HepG2 (cell line): Measurements from ENCODE around the gene INAFM2. TPM values are rescaled to one million over a fixed set of nuclear protein-coding genes. Genes with fewer than 3 reads are reported as not detected.

Experiments
- ATAC-seq: fragments of 200-7000 bp; cut with Tn5 transposase; 3 replicates; pipeline ENCODE4 v1.9.1; 2020; ENCODE audit warnings: mild to moderate bottlenecking, moderate library complexity
- BruUV-seq: library from RNA; stranded (reverse); fragments of 400-500 nt; replicated peaks from 2 replicates; lab custom pipeline; 2021; lab: Mats Ljungman, UMichigan
- CTCF ChIA-PET: fragments of 300-600 bp; formaldehyde crosslinking; extraction: SDS; loops from one replicate; lab custom pipeline; 2021; ENCODE audit warnings: low total read pairs, inconsistent platforms, low intra/inter-chr PET ratio; lab: Yijun Ruan, JAX
- POLR2A ChIA-PET: fragments of 350-600 bp; sonication (Branson Sonifier 250); formaldehyde crosslinking; loops from one replicate; lab custom pipeline; 2020; ENCODE audit warnings: antibody characterized with exemption, inconsistent platforms; lab: Yijun Ruan, JAX
- DNase-seq: peaks from one replicate; pipeline ENCODE4 v3.0.0-alpha.2; 2015; ENCODE audit warnings: low spot score
- FAIRE-seq: peaks from 3 replicates; lab custom pipeline; 2011; peaks lifted over from hg19 to GRCh38; lab: Jason Lieb, UNC
- H2AFZ ChIP-seq: one replicate; pipeline ENCODE4 v1.6.1; 2011; ENCODE audit warnings: low read length, inconsistent platforms
- H3K27ac ChIP-seq: fragments of 300-600 bp; 3 replicates; pipeline ENCODE4 v1.8.0; 2011; ENCODE audit warnings: mixed run types, mild to moderate bottlenecking, mixed read lengths, low read length, inconsistent platforms; ENCODE audit not compliant: insufficient read depth; ENCODE audit errors: extremely low read length
- H3K27me3 ChIP-seq, 2 experiments: fragments of 200-600 bp in 1 of 2; 2 replicates in 1 of 2; 3 replicates in 1 of 2; pipeline versions ENCODE4 v1.6.0 to v1.8.0; 2011; ENCODE audit warnings: low read length in 2 of 2, mild to moderate bottlenecking in 2 of 2, moderate library complexity in 2 of 2, inconsistent platforms in 1 of 2; ENCODE audit not compliant: insufficient read depth in 2 of 2, control insufficient read depth in 1 of 2
- H3K36me3 ChIP-seq, 2 experiments: fragments of 200-600 bp in 1 of 2; replicated peaks in 1 of 2; 2 replicates in 1 of 2; 3 replicates in 1 of 2; pipeline versions ENCODE4 v1.5.1 to v1.8.0; 2011; ENCODE audit warnings: low read length in 2 of 2, inconsistent platforms in 1 of 2; ENCODE audit not compliant: insufficient read depth in 2 of 2, control insufficient read depth in 1 of 2
- H3K4me1 ChIP-seq: 2 replicates; pipeline ENCODE4 v1.5.1; 2012; ENCODE audit warnings: low read length, inconsistent platforms; ENCODE audit not compliant: insufficient read depth
- H3K4me2 ChIP-seq: 2 replicates; pipeline ENCODE4 v1.6.0; 2011; ENCODE audit warnings: low read depth, low read length, inconsistent platforms
- H3K4me3 ChIP-seq, 3 experiments: fragments of 200-600 bp in 1 of 3; sonication (generic), shearing (Covaris generic) in 1 of 3; replicated peaks in 1 of 3; 2 replicates each; pipeline ENCODE4 v1.5.1; 2011 to 2016; ENCODE audit warnings: low read length in 3 of 3, inconsistent platforms in 2 of 3, low read depth in 2 of 3, mild to moderate bottlenecking in 2 of 3, control low read depth in 1 of 3, mixed read lengths in 1 of 3; ENCODE audit not compliant: insufficient read depth in 1 of 3
- H3K79me2 ChIP-seq: one replicate; pipeline ENCODE4 v1.6.1; 2011; ENCODE audit warnings: low read length, inconsistent platforms; ENCODE audit not compliant: insufficient read depth
- H3K9ac ChIP-seq: 2 replicates; pipeline ENCODE4 v1.6.0; 2011; ENCODE audit warnings: mild to moderate bottlenecking, low read depth, low read length, inconsistent platforms; ENCODE audit not compliant: insufficient read depth
- H3K9me3 ChIP-seq: 2 replicates; pipeline ENCODE4 v1.5.1; 2012; ENCODE audit warnings: mild to moderate bottlenecking, low read length
- H4K20me1 ChIP-seq: 2 replicates; pipeline ENCODE4 v1.6.0; 2011; ENCODE audit warnings: inconsistent platforms, mild to moderate bottlenecking, low read length, moderate library complexity; ENCODE audit not compliant: insufficient read depth
- POLR2AphosphoS5 ChIP-seq: IDR thresholded peaks from 2 replicates; pipeline ENCODE4 v1.6.1; 2012; ENCODE audit warnings: low read depth, low read length
- SATB2 ChIP-seq: sonication (generic); formaldehyde crosslinking; IDR thresholded peaks from 2 replicates; pipeline ENCODE4 v1.5.0; 2020; ENCODE audit warnings: missing genetic modification reagents
- ZNF530 ChIP-seq: sonication (generic); formaldehyde crosslinking; IDR thresholded peaks from 2 replicates; pipeline ENCODE4 v1.5.0; 2020; ENCODE audit warnings: low read depth, mild to moderate bottlenecking, missing genetic modification reagents
- ZNF569 ChIP-seq: sonication (generic); formaldehyde crosslinking; IDR thresholded peaks from 2 replicates; pipeline ENCODE4 v1.5.0; 2020; ENCODE audit warnings: mild to moderate bottlenecking, missing genetic modification reagents, moderate library complexity, borderline replicate concordance
- ZNF615 ChIP-seq: sonication (generic); formaldehyde crosslinking; IDR thresholded peaks from 2 replicates; pipeline ENCODE4 v1.5.0; 2020; ENCODE audit warnings: mild to moderate bottlenecking, missing genetic modification reagents, borderline replicate concordance
- WGBS: methylation state at CpG from one replicate; pipeline ENCODE4 v1.1.6; 2017; ENCODE audit warnings: low lambda C conversion rate; 5-methylcytosine and 5-hydroxymethylcytosine counted together
- in situ Hi-C: cut with HindIII; loops from 2 replicates; pipeline ENCODE4 v1.10.0; 2017; ENCODE audit warnings: low pct_unique_long_range_greater_than_20kb; ENCODE audit not compliant: extremely low pct_ligation_motif_present
- intact Hi-C: fragments of 100-400 bp; cut with micrococcal nuclease; formaldehyde crosslinking; loops from one replicate; pipeline ENCODE4 v1.10.0; 2022; ENCODE audit not compliant: unreplicated experiment
- polyA plus RNA-seq, 8 experiments: library from polyadenylated mRNA; depleted of rRNA in 3 of 8; stranded (reverse) in 7 of 8; unstranded in 1 of 8; fragments of >200 nt; fragmentation: Illumina TruSeq in 4 of 8; extraction: Trizol in 4 of 8; gene quantifications; 2 replicates each; pipeline versions ENCODE4 v1.2.1 to v1.2.3, GENCODE V29; 2011 to 2016; ENCODE audit warnings: low read depth in 4 of 8, missing spikeins in 1 of 8, mixed read lengths in 1 of 8; ENCODE audit not compliant: insufficient read depth in 1 of 8
- total RNA-seq, 5 experiments: library from RNA; depleted of rRNA; stranded (reverse); fragments of >200 nt; fragmentation: Illumina TruSeq; extraction: Trizol; gene quantifications; 2 replicates each; pipeline ENCODE4 v1.2.3, GENCODE V29; 2016; ENCODE audit warnings: low read depth in 1 of 5
- TF ChIP-seq, protein P1 (sequence below): sonication (generic); formaldehyde crosslinking; IDR thresholded peaks from 2 replicates; pipeline ENCODE4 v1.4.0; 2020; ENCODE audit warnings: mild to moderate bottlenecking, low read depth, missing genetic modification reagents
- TF ChIP-seq, protein P2 (sequence below): sonication (generic); formaldehyde crosslinking; IDR thresholded peaks from 2 replicates; pipeline ENCODE4 v1.4.0; 2020; ENCODE audit warnings: missing genetic modification reagents, borderline replicate concordance
- TF ChIP-seq, protein P3 (sequence below): sonication (generic); formaldehyde crosslinking; conservative IDR thresholded peaks from 2 replicates; pipeline ENCODE4 v1.8.0; 2022; ENCODE audit warnings: low read depth, missing genetic modification reagents
- TF ChIP-seq, protein P4 (sequence below): sonication (generic); formaldehyde crosslinking; IDR thresholded peaks from 2 replicates; pipeline ENCODE4 v1.4.0; 2020; ENCODE audit warnings: mild to moderate bottlenecking, low read depth, missing genetic modification reagents

The INAFM2 gene
- total and polyA plus RNA-seq, 2 of the 13 experiments (the other 11 are each of a cell fraction or from before 2014, with no cell fraction given), result 5.5 to 6.5 TPM

DNA sequence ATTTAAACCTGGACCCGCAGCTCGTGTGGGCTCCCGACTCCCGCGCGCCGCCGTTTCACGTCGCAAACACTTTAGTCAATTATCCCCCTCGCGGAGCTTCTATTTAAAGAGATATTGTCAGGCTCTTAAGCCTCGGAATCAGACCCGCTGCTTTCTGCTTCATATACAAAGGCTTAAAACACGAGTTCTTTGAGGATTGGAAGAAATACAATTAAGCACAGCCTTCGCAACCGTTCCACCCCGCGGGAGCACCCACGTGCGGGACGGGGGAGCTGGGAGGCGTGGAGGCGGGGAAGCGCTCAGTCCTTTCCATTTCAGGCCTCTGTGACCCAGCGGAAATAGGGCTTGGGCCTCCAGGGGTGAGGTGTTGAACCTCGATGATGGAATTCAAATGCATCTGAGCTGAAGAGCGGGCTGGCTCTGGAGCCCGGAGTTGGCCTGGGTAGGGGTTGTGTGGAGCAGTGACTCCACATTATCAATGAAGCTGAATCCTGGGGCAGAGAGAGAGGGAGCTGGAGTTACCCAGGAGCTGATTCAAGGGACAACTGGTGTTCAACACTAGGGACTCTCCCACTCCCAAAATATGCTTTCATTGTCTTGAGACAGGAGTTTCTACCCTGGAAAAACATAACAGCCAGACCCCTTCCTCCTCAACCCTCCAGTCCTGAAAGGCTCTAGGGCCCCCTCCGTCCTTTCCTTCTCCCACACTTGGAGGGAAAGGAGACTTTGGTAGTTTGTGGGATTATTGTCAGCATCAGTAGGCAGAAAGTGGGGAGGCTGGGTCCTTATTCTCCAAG lies 43.0 kb upstream of the INAFM2 start:
- Histone ChIP-seq H4K20me1 (no peaks in the 10 kb centered on the region), H3K27ac (no peak overlapping the region), H2AFZ (no peak overlapping the region), H3K9me3 (no peaks in the 10 kb centered on the region), H3K4me1 (peaks cover 20% of the 10 kb centered on the region), H3K79me2 (no peaks in the 10 kb centered on the region), H3K4me2 (no peak overlapping the region), H3K4me3 (no peak overlapping the region), H3K36me3 (no peaks in the 10 kb centered on the region), H3K9ac (no peak overlapping the region), H3K27me3 (peaks cover 5 to 64% of the 10 kb centered on the region in 2 experiments)
- 69% methylated on average over 30 of the region's 30 CpGs for WGBS
- TF ChIP-seq, protein P1, sequence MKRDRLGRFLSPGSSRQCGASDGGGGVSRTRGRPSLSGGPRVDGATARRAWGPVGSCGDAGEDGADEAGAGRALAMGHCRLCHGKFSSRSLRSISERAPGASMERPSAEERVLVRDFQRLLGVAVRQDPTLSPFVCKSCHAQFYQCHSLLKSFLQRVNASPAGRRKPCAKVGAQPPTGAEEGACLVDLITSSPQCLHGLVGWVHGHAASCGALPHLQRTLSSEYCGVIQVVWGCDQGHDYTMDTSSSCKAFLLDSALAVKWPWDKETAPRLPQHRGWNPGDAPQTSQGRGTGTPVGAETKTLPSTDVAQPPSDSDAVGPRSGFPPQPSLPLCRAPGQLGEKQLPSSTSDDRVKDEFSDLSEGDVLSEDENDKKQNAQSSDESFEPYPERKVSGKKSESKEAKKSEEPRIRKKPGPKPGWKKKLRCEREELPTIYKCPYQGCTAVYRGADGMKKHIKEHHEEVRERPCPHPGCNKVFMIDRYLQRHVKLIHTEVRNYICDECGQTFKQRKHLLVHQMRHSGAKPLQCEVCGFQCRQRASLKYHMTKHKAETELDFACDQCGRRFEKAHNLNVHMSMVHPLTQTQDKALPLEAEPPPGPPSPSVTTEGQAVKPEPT (CRISPR knock-in tag), result no peak
- TF ChIP-seq, protein P2, sequence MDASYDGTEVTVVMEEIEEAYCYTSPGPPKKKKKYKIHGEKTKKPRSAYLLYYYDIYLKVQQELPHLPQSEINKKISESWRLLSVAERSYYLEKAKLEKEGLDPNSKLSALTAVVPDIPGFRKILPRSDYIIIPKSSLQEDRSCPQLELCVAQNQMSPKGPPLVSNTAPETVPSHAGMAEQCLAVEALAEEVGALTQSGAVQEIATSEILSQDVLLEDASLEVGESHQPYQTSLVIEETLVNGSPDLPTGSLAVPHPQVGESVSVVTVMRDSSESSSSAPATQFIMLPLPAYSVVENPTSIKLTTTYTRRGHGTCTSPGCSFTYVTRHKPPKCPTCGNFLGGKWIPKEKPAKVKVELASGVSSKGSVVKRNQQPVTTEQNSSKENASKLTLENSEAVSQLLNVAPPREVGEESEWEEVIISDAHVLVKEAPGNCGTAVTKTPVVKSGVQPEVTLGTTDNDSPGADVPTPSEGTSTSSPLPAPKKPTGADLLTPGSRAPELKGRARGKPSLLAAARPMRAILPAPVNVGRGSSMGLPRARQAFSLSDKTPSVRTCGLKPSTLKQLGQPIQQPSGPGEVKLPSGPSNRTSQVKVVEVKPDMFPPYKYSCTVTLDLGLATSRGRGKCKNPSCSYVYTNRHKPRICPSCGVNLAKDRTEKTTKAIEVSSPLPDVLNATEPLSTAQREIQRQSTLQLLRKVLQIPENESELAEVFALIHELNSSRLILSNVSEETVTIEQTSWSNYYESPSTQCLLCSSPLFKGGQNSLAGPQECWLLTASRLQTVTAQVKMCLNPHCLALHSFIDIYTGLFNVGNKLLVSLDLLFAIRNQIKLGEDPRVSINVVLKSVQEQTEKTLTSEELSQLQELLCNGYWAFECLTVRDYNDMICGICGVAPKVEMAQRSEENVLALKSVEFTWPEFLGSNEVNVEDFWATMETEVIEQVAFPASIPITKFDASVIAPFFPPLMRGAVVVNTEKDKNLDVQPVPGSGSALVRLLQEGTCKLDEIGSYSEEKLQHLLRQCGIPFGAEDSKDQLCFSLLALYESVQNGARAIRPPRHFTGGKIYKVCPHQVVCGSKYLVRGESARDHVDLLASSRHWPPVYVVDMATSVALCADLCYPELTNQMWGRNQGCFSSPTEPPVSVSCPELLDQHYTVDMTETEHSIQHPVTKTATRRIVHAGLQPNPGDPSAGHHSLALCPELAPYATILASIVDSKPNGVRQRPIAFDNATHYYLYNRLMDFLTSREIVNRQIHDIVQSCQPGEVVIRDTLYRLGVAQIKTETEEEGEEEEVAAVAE (CRISPR knock-in tag), result no peak
- no peak for TF ChIP-seq ZNF530 (CRISPR knock-in tag)
- TF ChIP-seq POLR2AphosphoS5, result no peak
- TF ChIP-seq, protein P3, sequence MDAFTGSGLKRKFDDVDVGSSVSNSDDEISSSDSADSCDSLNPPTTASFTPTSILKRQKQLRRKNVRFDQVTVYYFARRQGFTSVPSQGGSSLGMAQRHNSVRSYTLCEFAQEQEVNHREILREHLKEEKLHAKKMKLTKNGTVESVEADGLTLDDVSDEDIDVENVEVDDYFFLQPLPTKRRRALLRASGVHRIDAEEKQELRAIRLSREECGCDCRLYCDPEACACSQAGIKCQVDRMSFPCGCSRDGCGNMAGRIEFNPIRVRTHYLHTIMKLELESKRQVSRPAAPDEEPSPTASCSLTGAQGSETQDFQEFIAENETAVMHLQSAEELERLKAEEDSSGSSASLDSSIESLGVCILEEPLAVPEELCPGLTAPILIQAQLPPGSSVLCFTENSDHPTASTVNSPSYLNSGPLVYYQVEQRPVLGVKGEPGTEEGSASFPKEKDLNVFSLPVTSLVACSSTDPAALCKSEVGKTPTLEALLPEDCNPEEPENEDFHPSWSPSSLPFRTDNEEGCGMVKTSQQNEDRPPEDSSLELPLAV (CRISPR knock-in tag), result no peak
- no peak for TF ChIP-seq ZNF615 (CRISPR knock-in tag)
- TF ChIP-seq, protein P4, sequence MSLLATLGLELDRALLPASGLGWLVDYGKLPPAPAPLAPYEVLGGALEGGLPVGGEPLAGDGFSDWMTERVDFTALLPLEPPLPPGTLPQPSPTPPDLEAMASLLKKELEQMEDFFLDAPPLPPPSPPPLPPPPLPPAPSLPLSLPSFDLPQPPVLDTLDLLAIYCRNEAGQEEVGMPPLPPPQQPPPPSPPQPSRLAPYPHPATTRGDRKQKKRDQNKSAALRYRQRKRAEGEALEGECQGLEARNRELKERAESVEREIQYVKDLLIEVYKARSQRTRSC (CRISPR knock-in tag), result no peak
- no peak for TF ChIP-seq ZNF569 (CRISPR knock-in tag)
- no peak for TF ChIP-seq SATB2
- ATAC-seq (no peak), FAIRE-seq (no peak), DNase-seq (no peak)
- in situ Hi-C loops (no loop called here), intact Hi-C loops (no loop called here)
- CTCF ChIA-PET, result interaction anchor here (2.2 to 2.3 kb wide), 2 partner anchors 30 to 141 kb away, joined by 8 to 17 read pairs; no protein-coding TSS in a partner anchor
- POLR2A ChIA-PET, result no interaction called here
- BruUV-seq, result no TSS peak
